ENCODE data around the gene PTPN6.

PTPN6 gene

GRCh38 chr12:6941782-6942181, 9.4 kb upstream of the PTPN6 start:
- no peak for DNase-seq (ENCODE audit: low spot score)

DNA sequence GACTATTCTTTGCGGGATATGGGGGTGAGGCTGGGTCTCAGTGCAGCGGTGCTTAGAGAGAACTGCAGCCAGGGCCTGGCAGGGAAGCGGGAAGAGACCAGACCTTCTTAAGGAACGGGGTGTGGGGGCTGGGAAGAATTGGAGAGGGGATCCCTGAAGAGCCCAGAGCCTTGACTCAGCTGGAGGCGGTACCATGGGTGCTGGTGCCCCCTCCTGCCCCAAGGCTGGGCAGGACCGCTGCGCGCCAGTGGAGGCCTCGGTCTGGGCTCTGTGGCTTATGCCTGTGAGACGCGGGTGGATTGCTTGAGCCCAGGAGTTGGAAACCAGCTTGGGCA, 8.9 kb upstream of the PTPN6 start:
- no peak for DNase-seq (ENCODE audit: low spot score)

GRCh38 chr12:6943389-6943721, 7.8 kb upstream of the PTPN6 start:
- peak; percentile 94 for DNase-seq (ENCODE audit: low spot score)

- peak; percentile 64 for DNase-seq (ENCODE audit: low spot score)
These were observed 7.3 kb upstream of the PTPN6 start, which contains the start of the genes C12orf57 and RNU7-1 for GRCh38 chr12:6943722-6944380. TSS of gene C12orf57 (plus strand) at chr12:6944022. CDS start at chr12:6944122, 100 bp downstream. TSS of gene RNU7-1 (plus strand) at chr12:6943816.

DNA sequence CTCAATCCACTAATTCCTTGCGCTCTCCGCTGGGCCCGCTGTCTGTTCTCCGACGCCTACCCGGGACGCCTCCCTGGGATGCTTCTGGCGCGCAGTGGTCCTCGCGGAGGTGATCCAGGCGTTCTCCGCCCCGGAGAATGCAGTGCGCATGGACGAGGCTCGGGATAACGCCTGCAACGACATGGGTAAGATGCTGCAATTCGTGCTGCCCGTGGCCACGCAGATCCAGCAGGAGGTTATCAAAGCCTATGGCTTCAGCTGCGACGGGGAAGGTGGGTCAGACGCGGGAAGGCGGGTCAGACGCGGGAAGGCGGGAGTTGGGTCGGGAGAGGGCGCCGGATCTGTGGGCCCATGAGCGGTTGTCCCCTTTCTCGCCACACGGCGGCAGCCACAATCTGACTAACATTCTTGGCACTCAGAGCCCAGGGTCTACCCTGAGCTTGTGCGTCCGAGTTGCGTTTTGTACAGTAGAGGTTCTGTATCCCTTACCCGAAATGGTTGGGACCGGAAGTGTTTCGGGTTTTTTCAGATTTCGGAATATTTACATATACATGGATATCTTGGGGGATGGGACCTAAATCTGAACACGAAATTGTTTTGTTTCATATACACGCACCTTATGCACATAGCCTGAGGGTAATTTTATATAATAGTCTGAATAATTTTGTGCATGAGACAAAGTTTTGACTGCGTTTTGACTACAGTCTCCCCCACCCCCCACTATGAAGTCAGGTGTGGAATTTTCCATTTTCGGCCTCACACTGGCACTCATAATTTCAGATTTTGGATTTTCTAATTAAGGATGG, 6.6 kb upstream of the PTPN6 start:
- DNase-seq (ENCODE audit: low spot score), result peak; percentile 84

GRCh38 chr12:6945613-6946012, 5.5 kb upstream of the PTPN6 start:
- DNase-seq (ENCODE audit: low spot score), result no peak

GRCh38 chr12:6946033-6946919, 4.9 kb upstream of the PTPN6 start:
- DNase-seq (ENCODE audit: low spot score), result peak; percentile 80

GRCh38 chr12:6946920-6947374, 4.2 kb upstream of the PTPN6 start:
- DNase-seq (ENCODE audit: low spot score), result no peak

DNA sequence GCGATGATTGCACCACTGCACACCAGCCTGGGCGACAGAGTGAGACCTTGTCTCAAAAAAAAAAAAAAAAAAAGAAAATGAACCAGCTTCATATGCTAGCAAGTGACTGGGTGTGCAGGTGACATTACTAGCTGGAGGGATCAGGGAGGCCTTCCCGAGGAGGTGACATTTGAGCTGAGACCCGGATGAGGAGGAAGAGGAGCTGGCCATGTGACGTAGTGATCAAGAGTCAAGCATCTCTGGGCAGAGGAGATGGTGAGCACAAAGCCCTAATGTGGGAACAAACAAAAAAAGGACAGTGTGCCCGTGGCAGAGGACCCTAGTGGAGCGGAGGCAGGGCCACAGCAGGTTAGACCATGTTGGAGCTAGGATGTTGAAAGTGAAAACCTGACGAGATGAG, 3.5 kb upstream of the PTPN6 start:
- no peak for DNase-seq (ENCODE audit: low spot score)

DNA sequence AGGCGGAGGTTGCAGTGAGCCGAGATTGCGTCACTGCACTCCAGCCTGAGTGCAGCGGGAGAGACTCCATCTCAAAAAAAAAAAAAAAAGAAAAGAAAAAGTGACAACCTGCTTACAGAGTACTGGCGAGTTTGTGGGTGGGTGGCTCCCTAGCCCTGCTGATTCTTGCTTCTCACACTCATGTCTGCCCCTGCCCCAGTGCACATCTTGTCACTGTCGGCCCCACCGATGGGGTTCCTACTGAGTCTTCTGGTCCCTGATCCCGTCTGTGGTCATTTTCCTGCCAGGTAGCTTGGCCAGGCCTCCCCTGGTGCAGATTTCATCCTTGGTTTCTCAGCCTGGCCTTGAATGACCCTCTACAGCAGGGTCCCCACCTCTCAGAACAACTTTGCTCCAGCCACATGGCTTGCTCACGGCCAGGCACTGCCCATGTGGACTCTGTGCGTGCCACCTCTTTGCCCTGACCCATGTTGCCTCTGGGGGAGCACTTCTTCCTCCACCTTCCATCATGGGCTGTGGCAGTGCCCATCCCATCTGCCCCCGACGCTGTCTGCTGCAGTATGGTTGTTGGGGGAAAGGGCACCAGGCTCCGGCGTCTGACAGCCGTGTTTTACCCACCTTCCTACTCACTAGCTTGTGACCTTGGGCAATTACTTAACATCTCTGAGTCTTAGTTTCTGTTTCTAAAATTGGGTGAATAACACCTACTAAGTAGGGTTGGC, 2.1 kb upstream of the PTPN6 start:
- no peak for DNase-seq (ENCODE audit: low spot score)

DNA sequence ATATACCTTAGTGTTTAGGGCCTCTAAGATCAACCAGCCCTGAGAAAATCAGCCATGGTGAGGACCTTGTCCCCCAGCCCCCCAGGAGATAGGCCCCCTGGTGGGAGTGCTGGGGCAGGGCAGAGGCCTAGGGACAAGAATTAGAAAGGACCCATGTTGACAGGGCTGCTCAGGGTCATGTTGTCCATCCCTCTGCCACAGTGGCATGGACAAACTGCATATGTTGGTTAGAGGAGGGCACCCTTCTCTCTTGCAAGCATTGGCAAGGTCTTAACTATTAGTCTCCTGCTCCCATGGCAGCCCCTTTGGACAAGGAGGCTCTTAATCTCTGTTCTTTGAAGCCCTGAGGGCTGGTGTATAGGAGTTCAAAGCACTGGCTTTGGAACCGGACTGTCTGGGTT, 755 bp upstream of the PTPN6 start:
- no peak for DNase-seq (ENCODE audit: low spot score)

DNA sequence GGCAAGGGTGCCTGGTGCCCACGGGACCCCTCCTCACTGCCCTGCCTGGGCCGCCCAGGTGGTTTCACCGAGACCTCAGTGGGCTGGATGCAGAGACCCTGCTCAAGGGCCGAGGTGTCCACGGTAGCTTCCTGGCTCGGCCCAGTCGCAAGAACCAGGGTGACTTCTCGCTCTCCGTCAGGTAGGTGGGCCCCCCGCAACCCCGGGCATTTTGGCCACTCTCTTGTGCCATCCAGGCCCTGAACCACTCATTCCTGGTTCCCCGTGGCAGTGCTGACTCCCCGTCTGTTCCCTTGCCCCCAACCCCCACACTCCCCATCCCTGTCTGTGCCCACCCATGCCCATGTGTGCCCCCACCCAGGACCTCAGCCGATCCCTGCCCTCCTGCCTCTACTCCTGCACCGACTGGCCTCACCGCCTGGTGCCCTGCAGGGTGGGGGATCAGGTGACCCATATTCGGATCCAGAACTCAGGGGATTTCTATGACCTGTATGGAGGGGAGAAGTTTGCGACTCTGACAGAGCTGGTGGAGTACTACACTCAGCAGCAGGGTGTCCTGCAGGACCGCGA, 480 bp downstream of the PTPN6 start:
- no peak for DNase-seq (ENCODE audit: low spot score)

GRCh38 chr12:6952121-6952862, 1.1 kb downstream of the PTPN6 start:
- DNase-seq (ENCODE audit: low spot score), result no peak

DNA sequence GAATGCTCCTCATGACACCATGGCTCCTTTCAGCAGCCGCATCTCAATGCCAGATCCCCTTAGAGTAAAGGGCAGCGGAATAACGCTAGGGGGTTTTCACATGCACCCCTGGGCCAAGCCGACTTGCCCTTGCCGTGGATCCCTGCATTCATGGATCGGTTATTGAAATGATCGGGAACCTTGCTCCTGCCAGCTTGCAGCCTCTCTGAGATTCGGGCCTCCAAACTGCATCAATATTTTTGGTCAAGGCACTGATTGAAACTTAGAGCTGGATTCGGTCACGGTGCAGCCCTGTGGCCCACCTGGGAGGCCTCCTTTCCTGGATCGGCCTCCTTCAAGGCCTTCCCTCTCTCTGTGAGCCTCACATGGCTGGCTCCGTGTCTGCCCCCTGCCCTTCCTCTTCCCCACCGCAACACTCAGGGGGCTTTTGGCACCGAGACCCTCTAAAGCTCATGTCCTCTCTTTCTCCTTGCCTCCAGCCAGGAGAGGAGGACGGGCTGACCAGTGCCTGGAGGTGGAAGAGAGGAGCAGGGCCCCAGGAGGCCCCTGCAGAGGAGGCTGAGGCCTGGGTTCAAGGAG, 1.8 kb downstream of the PTPN6 start:
- no peak for DNase-seq (ENCODE audit: low spot score)

DNA sequence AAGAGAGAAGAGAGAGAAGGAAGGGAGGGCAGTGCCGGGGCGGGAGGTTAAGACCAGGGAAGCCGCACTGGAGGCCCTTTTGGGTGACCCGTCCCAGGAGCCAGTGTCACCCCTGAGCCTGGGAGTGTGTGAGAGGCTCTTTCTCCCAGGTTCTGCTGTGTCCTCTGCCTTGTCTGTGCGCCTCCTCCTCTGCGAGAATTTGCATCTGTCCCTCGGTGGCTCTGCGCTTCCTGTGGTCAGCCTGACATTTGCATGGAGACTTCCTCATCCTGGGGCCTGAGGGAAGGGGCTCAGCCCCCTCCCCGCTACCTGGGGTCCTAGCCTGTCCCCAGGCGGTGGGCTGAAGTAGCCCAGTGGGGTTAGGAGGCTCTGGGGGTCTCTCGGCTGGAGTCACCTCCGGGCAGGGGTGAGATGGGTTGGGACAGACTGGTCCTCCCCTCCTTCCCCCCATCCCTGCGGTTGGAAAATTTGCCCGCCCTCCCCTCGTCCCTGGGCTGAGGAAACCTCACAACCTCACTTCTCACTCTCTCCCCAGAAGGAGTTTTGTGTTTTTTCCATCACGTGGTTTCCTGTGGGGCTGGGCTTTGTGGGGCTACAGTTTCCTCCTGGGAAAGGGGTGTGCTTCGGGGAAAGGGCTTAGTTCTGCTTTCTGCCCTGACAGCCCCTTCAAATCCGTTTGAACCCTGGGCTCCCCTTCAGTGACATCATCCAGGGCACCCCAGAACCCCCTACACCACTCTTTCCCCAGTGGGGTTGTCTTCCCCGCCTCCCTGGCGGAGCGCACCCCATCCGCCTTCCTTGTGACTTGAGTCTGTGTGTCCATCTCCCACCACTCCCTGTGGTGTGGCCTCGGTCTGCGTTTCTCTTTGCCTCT, 2.5 kb downstream of the PTPN6 start:
- DNase-seq (ENCODE audit: low spot score), result peak; percentile 80

GRCh38 chr12:6954316-6955107, 3.4 kb downstream of the PTPN6 start:
- DNase-seq (ENCODE audit: low spot score), result no peak

- DNase-seq (ENCODE audit: low spot score), result no peak
These were observed 4.2 kb downstream of the PTPN6 start for GRCh38 chr12:6955108-6956020.

Measured in germinal center (tissue), 1 donor.